GM23248 (cell line): Measurements from ENCODE around the gene MACROD2.

Experiments
- EZH2 ChIP-seq: fragments of 200-600 bp; sonication (generic); IDR thresholded peaks from 2 replicates; pipeline ENCODE4 v1.6.1; 2018; ENCODE audit warnings: antibody characterized with exemption, mild to moderate bottlenecking; ENCODE audit not compliant: insufficient read depth, poor library complexity, severe bottlenecking
- EZH2phosphoT487 ChIP-seq: fragments of 200-600 bp; sonication (generic); IDR thresholded peaks from 2 replicates; pipeline ENCODE4 v1.6.1; 2018; ENCODE audit warnings: antibody characterized with exemption, moderate library complexity, mild to moderate bottlenecking, low read depth; ENCODE audit not compliant: insufficient read depth

DNA sequence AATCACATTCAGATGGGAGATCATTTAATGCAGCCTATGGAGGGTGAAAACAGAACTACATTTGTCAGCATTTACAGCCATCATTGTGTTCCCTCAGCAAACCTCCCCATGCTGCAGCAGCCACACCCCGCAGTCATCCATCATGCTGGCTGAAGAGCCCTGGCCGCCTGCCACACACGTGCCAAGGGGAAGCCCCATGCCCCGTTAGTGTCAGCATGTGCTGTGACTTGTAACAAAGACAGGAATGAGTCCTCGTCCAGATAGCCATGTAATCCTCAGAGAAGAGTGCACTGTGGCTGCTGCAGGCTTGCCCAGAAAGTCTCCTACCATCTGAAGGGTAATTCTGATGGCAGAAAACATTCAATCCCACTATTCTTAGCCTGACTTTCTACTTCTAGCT lies 1480.2 kb downstream of the MACROD2 start:
- no peak for TF ChIP-seq EZH2
- TF ChIP-seq EZH2phosphoT487 = no peak
